ENCODE measurements around the gene OGDH.
"Not testable (repeated sequence)": the region's sequence is repeated elsewhere in the genome, so short reads cannot be mapped to it uniquely, and the experiment has no call there.

Gene OGDH

DNA sequence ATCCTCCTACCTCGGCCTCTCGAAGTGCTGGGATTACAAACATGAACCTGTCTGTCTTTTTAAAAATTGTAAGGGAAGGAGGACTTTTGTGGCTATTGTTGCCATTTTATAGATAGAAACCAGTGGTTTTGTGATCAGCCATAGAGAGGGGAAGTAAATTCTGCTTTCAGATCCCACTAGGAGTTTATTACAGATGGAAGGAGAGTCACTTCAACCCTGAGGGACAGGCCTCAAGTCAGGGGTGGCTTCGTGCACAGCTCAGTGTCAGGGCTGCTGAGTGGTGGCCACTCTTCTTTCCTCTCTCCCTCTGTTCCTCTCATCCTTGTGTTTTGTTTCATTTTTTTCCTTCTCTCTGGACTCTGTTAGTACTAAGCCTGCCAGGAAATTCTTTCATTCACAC is 60.8 kb downstream of the OGDH start:
- no peak for DNase-seq (ENCODE audit: low read depth in 2 of 2)

DNA sequence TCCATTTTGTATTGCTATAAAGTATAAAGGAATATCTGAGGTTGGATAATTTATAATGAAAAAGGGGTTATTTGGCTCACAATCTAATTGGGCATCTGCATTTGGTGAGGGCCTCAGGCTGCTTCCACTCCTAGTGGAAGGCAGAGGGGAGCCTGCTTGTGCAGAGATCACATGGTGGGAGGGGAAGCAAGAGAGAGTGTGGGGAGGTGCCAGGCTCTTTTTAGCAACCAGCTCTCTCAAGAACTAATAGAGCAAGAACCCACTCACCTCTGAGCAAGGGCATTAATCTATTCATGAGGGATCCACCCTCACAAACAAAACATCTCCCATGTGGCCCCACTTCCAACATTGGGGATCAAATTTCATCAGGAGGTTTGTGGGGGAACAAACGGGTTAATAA is 64.6 kb downstream of the OGDH start:
- no peak for DNase-seq (ENCODE audit: low read depth in 2 of 2)

DNA sequence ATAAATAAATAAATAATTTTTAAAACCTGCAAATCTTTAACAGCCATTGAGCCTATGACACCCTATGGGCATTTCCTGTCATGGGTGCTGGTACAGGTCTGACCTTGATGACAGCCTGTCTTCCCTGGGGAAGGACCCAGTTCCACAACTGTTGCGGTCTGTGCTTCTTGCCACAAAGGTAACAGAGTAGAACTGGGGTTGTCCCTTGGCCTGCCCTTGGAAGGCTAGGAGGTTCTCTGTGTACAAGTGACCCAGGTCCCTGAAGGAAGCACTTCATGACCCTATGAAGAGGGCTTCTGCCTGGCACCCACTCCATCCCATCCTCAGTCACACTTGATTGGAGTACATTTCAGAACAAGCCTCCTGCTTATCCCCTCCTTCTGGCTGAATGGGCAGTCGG is 66.9 kb downstream of the OGDH start:
- no peak for DNase-seq (ENCODE audit: low read depth in 2 of 2)

DNA sequence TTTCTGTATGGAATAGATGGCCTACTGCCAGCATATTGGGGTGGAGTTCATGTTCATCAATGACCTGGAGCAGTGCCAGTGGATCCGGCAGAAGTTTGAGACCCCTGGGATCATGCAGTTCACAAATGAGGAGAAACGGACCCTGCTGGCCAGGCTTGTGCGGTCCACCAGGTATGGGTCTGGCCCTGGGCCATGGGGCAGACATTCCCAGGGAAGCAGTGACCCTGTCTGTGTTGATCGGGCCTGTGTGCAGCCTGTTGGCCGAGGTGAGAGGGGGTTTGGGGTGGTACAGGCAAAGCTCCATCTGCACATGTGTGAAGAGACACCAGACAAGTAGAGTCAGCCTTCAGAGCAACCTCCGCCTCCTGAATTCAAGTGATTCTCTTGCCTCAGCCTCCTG is 67.3 kb downstream of the OGDH start:
- DNase-seq (ENCODE audit: low read depth in 2 of 2): no peak

- no peak for DNase-seq (ENCODE audit: low read depth in 2 of 2)
Measured at GRCh38 chr7:44674381-44674780, 68.0 kb downstream of the OGDH start.

DNA sequence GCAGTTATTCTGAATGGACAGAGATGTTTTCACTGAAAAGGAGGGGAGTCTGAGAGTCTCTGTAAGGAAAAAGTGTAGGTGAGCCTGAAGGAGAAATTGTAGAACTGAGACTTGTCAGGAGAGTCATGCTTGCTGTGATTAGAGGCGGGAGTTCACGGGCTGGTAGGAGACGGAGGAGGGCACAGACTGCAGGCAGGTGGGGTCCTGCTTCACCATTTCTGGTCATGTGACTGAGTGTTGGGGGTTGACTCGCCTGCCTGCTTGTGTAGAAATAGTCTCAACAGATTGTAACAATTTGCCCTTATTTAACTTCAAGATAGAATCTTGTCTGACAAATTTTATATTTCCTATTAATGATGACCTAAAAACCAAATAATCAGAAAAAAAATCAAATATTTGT is 70.3 kb downstream of the OGDH start:
- DNase-seq (ENCODE audit: low read depth in 2 of 2): no peak

DNA sequence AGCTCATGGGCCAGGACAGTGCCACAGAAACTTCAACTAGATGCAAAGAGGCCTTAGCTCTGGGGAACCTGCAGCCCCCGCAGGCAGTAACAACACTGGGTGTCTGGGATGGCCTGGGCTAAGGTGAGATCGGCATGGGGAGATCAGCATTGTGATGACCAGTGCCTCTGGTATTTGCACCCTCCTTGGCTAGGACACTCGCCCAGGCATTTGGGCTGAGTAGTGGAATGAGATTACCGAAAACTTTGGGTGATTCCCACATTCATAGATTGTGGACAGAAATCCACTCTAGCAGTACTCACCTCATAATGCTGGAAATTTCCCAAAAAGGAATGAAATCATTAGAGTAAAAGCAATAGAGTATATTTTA is 71.7 kb downstream of the OGDH start:
- DNase-seq (ENCODE audit: low read depth in 2 of 2): no peak

DNA sequence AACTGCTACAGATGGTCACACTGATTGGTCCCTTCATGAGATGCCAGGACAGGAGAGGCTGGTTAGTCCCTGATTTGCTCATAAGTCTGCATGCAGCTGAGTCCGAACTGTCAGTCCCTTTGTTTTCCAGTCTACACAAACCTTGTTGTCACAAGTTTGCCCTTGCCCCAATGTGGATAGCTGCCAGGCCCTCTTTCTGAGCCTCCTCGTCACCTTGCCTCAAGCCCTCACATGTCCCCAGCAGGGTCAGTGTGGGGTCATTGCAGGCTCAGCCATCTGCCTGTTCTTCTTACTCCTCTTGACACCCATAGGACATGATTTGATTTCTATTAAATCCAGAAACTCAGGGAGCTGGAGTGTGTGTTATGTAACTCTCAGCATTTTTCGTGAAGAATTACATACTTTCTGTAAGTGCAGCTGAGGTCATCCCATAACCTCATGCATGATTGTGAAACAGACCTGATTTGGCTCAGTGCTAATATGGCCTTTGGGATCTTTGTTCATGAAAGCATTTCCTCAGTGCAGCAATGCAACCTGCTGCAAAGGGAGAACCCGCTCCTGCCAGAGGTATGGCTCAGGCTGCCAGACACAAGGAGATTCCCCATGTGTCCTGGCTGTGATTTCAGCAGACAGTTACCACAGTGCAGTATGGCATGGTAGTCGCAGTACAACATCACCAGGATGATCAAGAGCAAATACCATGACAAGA is 72.2 kb downstream of the OGDH start:
- no peak for DNase-seq (ENCODE audit: low read depth in 2 of 2)

DNA sequence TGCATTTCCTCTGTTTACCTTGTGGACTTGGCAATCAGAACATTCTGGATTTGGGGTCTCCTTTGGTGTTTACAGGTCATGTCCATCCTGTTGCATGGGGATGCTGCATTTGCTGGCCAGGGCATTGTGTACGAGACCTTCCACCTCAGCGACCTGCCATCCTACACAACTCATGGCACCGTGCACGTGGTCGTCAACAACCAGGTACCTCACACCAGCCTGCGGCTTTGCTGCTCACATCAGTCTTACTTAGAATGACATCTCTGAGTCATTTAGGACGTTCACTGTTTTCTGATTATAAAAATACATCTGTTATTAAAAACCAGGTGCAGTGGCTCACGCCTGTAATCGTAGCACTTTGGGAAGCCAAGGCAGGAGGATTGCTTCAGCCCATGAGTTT is 75.2 kb downstream of the OGDH start:
- no peak for DNase-seq (ENCODE audit: low read depth in 2 of 2)

DNA sequence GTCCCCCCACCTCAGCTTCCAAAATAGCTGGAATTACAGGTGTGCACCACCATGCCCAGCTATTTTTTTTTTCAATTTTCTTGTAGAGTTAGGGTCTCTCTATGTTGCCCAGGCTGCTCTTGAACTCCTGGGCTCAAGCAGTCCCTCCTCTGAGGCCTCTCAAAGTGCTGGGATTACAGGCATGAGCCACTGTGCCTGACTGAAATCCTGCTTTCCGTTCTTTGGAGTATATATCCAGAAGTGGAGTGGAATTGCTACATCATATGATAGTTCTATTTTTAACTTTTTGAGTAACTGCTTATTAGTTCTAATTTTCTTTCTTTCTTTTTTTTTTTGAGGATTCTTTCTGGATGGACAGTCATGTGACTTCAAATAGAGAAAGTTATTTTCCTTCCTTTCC is 79.3 kb downstream of the OGDH start:
- no peak for DNase-seq (ENCODE audit: low read depth in 2 of 2)

GRCh38 chr7:44689427-44689826 is 83.0 kb downstream of the OGDH start:
- DNase-seq (ENCODE audit: low read depth in 2 of 2): no peak

- DNase-seq (ENCODE audit: low read depth in 2 of 2): no peak
Measured at GRCh38 chr7:44693641-44694313, 87.3 kb downstream of the OGDH start.

DNA sequence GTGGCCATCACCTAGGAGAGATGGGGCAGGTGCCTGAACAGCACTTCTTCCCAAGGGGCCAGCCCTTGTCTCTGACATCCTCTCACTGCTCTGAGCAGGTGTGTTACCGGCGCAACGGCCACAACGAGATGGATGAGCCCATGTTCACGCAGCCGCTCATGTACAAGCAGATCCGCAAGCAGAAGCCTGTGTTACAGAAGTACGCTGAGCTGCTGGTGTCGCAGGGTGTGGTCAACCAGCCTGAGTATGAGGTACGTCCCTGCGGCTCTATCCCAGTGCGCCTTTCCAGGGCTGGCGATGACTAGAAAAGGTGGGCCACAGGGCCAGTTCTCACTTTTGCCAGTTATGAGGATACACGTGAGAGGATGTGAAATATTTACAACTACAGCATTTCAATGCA is 87.9 kb downstream of the OGDH start:
- DNase-seq (ENCODE audit: low read depth in 2 of 2): no peak

GRCh38 chr7:44694766-44695165 is 88.3 kb downstream of the OGDH start:
- no peak for DNase-seq (ENCODE audit: low read depth in 2 of 2)

- DNase-seq (ENCODE audit: low read depth in 2 of 2): no peak
Measured at GRCh38 chr7:44695756-44696155, 89.3 kb downstream of the OGDH start.

DNA sequence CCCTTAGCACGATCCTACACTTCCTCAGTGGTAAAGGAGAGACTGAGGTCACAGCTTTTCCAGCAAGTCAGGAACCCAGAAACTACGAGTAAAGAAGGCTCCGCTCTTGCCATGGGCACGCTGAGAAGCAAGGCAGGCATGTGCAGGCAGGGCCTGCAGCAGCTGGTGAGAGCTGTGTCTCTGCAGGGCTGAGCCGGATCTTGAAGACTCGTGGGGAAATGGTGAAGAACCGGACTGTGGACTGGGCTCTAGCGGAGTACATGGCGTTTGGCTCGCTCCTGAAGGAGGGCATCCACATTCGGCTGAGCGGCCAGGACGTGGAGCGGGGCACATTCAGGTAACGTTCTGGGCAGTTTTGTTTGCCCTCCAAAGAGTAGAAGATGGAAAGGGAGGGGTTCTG is 90.3 kb downstream of the OGDH start:
- no peak for DNase-seq (ENCODE audit: low read depth in 2 of 2)

DNA sequence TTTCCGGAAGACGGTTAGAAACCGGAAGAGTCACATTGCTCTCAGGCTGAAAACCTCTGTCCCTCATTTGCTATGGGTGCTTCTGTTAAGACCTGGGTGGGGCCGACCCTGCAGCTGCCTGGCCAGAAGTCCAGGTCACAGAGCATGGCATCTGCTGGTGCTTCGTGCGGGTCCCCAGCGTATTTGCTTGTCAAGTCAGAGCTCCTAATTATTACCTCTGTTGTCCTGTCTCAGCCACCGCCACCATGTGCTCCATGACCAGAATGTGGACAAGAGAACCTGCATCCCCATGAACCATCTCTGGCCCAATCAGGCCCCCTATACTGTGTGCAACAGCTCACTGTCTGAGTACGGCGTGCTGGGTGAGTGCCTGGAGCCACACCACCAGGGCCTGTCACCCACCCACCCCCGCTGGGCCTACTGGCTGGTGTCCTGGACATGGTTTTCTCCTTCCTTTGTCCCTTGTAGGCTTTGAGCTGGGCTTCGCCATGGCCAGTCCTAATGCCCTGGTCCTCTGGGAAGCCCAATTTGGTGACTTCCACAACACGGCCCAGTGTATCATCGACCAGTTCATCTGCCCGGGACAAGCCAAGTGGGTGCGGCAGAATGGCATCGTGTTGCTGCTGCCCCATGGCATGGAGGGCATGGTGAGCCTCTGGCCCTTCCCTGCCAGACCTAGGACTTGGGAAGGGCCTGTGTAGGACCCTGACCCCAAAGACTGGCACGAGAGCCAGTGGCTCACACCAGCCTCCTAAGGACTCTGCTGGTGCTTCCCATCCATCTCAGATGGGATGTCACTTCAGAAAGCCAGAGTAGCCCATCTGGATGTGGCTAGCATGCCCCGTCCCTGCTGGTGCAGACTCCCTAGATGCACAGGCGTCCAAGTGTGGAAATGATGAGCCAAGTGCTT is 91.0 kb downstream of the OGDH start:
- DNase-seq (ENCODE audit: low read depth in 2 of 2): no peak

GRCh38 chr7:44698046-44698580 is 91.7 kb downstream of the OGDH start:
- no peak for DNase-seq (ENCODE audit: low read depth in 2 of 2)

DNA sequence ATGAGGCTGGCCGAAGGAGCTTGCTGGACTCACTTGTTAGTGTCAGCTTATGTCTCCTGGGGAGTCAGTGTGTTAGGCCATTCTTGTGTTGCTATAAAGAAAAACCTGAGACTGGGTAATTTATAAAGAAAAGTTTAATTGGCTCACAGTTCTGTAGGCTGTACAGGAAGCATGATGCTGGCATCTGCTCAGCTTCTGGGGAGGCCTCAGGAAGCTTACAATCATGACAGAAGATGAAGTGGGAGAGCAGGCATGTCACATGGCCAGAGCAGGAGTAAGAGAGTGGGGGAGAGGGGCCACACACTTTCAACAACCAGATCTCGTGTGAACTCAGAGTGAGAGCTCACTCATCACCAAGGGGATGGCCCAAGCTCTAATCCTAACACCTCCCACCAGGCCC is 93.2 kb downstream of the OGDH start:
- not testable (repeated sequence) for DNase-seq (ENCODE audit: low read depth in 2 of 2)

DNA sequence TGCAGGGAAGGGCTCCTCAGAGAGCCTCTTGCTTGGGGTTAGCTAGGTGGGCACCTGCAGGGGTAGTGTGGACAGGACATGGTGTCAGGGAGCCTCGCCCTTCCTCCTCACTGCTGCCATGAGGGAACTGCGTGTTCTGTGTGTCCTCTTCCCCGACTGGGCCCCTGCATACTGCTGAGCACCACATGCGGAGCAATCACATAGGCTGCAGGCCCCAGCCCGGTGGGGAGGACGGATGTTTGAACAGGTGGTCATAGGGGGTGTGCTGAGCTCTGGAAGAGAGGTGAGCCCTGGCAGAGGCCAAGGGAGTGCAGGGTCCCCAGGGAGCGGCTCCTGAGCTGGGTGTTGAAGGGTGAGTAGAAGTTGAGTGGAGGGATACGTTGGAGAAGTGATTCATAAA is 93.9 kb downstream of the OGDH start:
- no peak for DNase-seq (ENCODE audit: low read depth in 2 of 2)

GRCh38 chr7:44703391-44703790 is 97.0 kb downstream of the OGDH start:
- DNase-seq (ENCODE audit: low read depth in 2 of 2): not testable (repeated sequence)

- no peak for DNase-seq (ENCODE audit: low read depth in 2 of 2)
Measured at GRCh38 chr7:44703921-44704320, 97.5 kb downstream of the OGDH start.

DNA sequence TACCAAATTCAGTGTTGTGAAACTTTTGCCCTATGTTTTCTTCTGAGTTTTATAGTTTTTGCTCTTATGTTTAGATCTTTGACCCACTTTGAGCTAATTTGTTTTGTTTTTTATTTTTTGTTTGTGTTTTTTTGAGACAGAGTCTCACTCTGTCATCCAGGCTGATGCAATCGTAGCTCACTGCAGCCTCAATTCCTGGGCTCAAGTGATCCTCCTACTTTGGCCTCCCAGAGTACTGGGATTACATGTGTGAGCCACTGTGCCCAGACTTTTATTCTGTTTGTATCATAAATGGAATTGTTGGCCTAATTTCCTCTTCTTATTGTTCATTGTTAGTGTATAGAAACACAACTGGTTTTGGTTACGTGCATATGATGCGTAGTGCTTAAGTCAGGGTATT is 99.0 kb downstream of the OGDH start:
- DNase-seq (ENCODE audit: low read depth in 2 of 2): no peak
